Prostate gland (tissue), 2 donors: ENCODE results near the gene HNRNPF.

Source experiments
- CTCF ChIP-seq, 4 experiments: fragments of 200-600 bp in 2 of 4; fragments of 450-650 bp in 2 of 4; sonication (generic) in 2 of 4; IDR thresholded peaks; 1 replicate in 3 of 4; 2 replicates in 1 of 4; pipeline ENCODE4 v1.5.1; 2016 to 2019; ENCODE audit warnings: antibody characterized with exemption in 4 of 4, mild to moderate bottlenecking in 2 of 4, moderate library complexity in 2 of 4
- POLR2AphosphoS5 ChIP-seq: sonication (generic); formaldehyde crosslinking; IDR thresholded peaks from one replicate; pipeline ENCODE4 v1.6.1; 2017; ENCODE audit warnings: antibody characterized with exemption

- no peak for TF ChIP-seq CTCF (IDR thresholded peaks at IDR 0.05)
- TF ChIP-seq POLR2AphosphoS5, result no peak
Measured at GRCh38 chr10:43424416-43424815, 15.4 kb upstream of the HNRNPF start.
